Posterior cingulate gyrus (tissue), 11 donors: Measurements from ENCODE around the gene NAXD.
"Not testable (repeated sequence)": the region's sequence is repeated elsewhere in the genome, so short reads cannot be mapped to it uniquely, and the experiment has no call there.

Source experiments
- DNase-seq, 10 donors: peaks; one replicate each; pipeline versions ENCODE4 v3.0.0 to v3.0.0-alpha.2; 2020 to 2021; ENCODE audit warnings: mixed read lengths in 3 of 10
- intact Hi-C: fragments of 100-400 bp; cut with DNase I; formaldehyde crosslinking; loops from one replicate; pipeline ENCODE4 v1.15.1; 2023

Gene NAXD

GRCh38 chr13:110615322-110616102, at the start of gene NAXD:
TSS of gene NAXD (plus strand) at chr13:110615545. CDS start at chr13:110615602, 57 bp downstream.
- intact Hi-C loops: loop anchor here (5.0 to 10.0 kb wide), 2 partner anchors 92 to 299 kb away; partner anchors contain the start of genes ANKRD10 and CARS2
- DNase-seq: peak; percentile 90 to 99 (median 96)

GRCh38 chr13:110566171-110566570, 49.2 kb upstream of the NAXD start:
- intact Hi-C loops: no loop called here
- DNase-seq: no peak

GRCh38 chr13:110568612-110569011, 46.7 kb upstream of the NAXD start:
- intact Hi-C loops: no loop called here
- no peak for DNase-seq

GRCh38 chr13:110569962-110570361, 45.4 kb upstream of the NAXD start:
- intact Hi-C loops, DNase-seq: not testable (repeated sequence)

GRCh38 chr13:110570886-110571285, 44.5 kb upstream of the NAXD start:
- intact Hi-C loops: no loop called here
- no peak for DNase-seq

- intact Hi-C loops: no loop called here
- DNase-seq: no peak
Measured at GRCh38 chr13:110571896-110572777, 43.2 kb upstream of the NAXD start.

GRCh38 chr13:110572778-110573118, 42.6 kb upstream of the NAXD start:
- intact Hi-C loops: no loop called here
- DNase-seq: no peak

- no peak for DNase-seq
- intact Hi-C loops: no loop called here
Measured at GRCh38 chr13:110574161-110574560, 41.2 kb upstream of the NAXD start.

GRCh38 chr13:110575322-110576069, 39.8 kb upstream of the NAXD start:
- intact Hi-C loops: no loop called here
- DNase-seq: peak in 1 of 10 donors; percentile 65

GRCh38 chr13:110576070-110576394, 39.3 kb upstream of the NAXD start:
- peak in 1 of 10 donors; percentile 21 for DNase-seq
- intact Hi-C loops: no loop called here

- intact Hi-C loops: no loop called here
- peak in 1 of 10 donors; percentile 10 for DNase-seq
Measured at GRCh38 chr13:110576736-110577476, 38.4 kb upstream of the NAXD start.

GRCh38 chr13:110578363-110578762, 37.0 kb upstream of the NAXD start:
- intact Hi-C loops: no loop called here
- DNase-seq: peak in 1 of 10 donors; percentile 39

GRCh38 chr13:110580800-110581199, 34.5 kb upstream of the NAXD start:
- DNase-seq: no peak
- intact Hi-C loops: no loop called here

GRCh38 chr13:110581506-110582185, 33.7 kb upstream of the NAXD start:
- DNase-seq: peak in 1 of 10 donors; percentile 46
- intact Hi-C loops: no loop called here

GRCh38 chr13:110582421-110582954, 32.9 kb upstream of the NAXD start:
- intact Hi-C loops: no loop called here
- peak in 1 of 10 donors; percentile 21 for DNase-seq

GRCh38 chr13:110583178-110583865, 32.0 kb upstream of the NAXD start:
- intact Hi-C loops: no loop called here
- DNase-seq: peak in 5 of 10 donors; percentile 17 to 79 (median 45)

GRCh38 chr13:110589793-110590390, 25.5 kb upstream of the NAXD start:
- intact Hi-C loops: no loop called here
- no peak for DNase-seq

- intact Hi-C loops: no loop called here
- DNase-seq: no peak
Measured at GRCh38 chr13:110590577-110590976, 24.8 kb upstream of the NAXD start.
